ENCODE measurements around the gene IQUB. TPM values are rescaled to one million over a fixed set of nuclear protein-coding genes. Genes with fewer than 3 reads are reported as not detected.

The IQUB gene
- 0.36 to 1.2 TPM (median 0.37 TPM) in 3 replicates for total RNA-seq
- long read RNA-seq, result 0 reads

DNA sequence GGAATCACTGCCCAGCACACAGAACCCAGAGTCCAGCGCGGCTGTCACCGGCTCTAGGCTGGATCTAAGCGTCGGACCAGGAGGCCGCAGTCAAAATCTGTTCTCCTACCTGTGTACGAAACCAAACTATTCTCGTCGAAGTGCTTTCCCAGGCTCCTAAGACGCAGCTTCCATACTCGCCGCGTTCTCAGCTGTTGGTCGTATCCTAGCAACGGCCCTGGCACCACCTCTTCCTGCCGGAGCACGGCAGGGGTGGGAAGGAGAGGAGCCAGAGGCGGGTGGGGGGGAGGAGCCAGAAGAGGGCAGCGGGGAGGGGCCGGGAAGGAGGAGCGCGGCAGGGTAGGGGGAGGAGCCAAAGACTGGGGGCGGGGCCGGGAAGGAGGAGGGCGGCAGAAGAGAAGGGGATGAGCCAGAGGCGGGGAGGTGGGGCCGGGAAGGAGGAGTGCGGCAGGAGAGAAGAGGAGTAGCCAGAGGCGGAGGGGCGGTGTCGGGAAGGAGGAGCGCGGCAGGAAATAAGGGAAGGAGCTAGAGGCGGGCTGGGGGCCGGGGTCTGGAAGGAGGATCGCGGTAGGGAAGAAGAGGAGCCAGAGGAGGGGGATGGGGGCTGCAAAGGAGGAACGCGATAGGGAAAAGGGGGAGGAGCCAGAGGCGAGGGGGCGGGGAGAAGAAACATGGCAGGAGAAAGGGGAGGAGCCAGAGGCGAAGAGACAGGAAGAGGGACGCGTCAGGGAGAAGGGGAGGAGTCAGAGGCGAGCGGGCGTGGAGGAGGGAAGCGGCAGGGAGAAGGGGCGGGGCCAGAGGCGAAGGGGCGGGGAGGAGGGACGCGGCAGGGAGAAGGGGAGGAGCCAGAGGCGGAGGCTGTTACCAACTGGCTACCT, at the start of gene IQUB:
IQUB (minus strand) TSS at position 213 of the 878 bp plus-strand sequence. CDS start 22,255 bp downstream, outside the sequence.
- TF ChIP-seq, protein P1, sequence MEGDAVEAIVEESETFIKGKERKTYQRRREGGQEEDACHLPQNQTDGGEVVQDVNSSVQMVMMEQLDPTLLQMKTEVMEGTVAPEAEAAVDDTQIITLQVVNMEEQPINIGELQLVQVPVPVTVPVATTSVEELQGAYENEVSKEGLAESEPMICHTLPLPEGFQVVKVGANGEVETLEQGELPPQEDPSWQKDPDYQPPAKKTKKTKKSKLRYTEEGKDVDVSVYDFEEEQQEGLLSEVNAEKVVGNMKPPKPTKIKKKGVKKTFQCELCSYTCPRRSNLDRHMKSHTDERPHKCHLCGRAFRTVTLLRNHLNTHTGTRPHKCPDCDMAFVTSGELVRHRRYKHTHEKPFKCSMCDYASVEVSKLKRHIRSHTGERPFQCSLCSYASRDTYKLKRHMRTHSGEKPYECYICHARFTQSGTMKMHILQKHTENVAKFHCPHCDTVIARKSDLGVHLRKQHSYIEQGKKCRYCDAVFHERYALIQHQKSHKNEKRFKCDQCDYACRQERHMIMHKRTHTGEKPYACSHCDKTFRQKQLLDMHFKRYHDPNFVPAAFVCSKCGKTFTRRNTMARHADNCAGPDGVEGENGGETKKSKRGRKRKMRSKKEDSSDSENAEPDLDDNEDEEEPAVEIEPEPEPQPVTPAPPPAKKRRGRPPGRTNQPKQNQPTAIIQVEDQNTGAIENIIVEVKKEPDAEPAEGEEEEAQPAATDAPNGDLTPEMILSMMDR (IDR thresholded peaks at IDR 0.05), result no peak
- peak within 1 kb of the TSS; percentile 91 for H3K4me3 Mint-ChIP-seq (ENCODE audit: unreplicated experiment)
- peak; percentile 97 for DNase-seq (ENCODE audit: low spot score)

DNA sequence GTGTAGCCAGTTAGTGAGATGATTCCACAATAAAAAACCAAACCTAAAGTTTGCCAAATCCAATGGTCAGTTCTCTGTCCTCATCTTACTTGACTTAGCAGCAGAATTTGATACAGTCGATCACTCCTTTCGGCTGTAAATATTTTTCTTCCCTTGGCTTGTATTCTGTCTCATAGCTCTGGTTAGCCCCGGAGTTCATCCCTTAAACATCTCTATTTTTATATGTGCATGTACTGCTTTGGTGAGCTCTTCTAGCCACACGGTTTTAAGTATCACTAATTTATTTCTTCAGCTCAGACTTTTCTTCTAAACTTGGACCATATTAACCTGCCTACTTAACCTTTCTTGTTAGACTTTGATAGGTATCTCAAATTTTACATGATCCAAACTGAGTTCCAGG, 49.4 kb upstream of the IQUB start:
- Mint-ChIP-seq H3K36me3 (ENCODE audit: low read depth) (no peaks in the 10 kb centered on the region), H3K27me3 (ENCODE audit: low read depth) (peaks cover 32% of the 10 kb centered on the region), H3K9me3 (ENCODE audit: low read depth) (no peaks in the 10 kb centered on the region), H3K27ac (ENCODE audit: unreplicated experiment) (no peak overlapping the region), H3K4me3 (ENCODE audit: unreplicated experiment) (no peak overlapping the region), H3K4me1 (ENCODE audit: low read depth) (peaks cover 3% of the 10 kb centered on the region)
- no peak for DNase-seq (ENCODE audit: low spot score)
- TF ChIP-seq, protein P1 (IDR thresholded peaks at IDR 0.05), result no peak

More for the DNA sequence above, at the start of gene IQUB:
- H3K36me3 Mint-ChIP-seq (ENCODE audit: low read depth), result no peaks in the 10 kb centered on the region
- no peaks in the 10 kb centered on the region for H3K9me3 Mint-ChIP-seq (ENCODE audit: low read depth)
- H3K27ac Mint-ChIP-seq (ENCODE audit: unreplicated experiment), result peak within 1 kb of the TSS; percentile 96
- peaks cover 4% of the 10 kb centered on the region for H3K27me3 Mint-ChIP-seq (ENCODE audit: low read depth)
- peaks cover 24% of the 10 kb centered on the region for H3K4me1 Mint-ChIP-seq (ENCODE audit: low read depth)

DNA sequence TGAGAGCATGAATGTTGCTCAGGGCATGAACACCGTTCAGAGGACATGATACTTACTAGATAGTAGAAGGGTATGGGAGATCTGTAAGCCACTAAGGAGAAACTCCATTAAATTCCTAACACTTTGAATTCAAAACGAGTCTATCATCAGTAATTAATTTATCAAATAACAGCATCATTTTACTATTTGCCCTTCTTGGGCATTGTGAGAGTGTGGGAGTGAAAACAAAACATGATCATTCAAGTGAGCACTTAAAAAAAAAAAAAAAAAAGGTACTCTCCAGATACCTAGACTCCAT, 46.7 kb upstream of the IQUB start:
- Mint-ChIP-seq H3K36me3 (ENCODE audit: low read depth) (no peaks in the 10 kb centered on the region), H3K27me3 (ENCODE audit: low read depth) (peaks cover 21% of the 10 kb centered on the region), H3K27ac (ENCODE audit: unreplicated experiment) (no peak overlapping the region), H3K4me3 (ENCODE audit: unreplicated experiment) (no peak overlapping the region), H3K4me1 (ENCODE audit: low read depth) (peaks cover 3% of the 10 kb centered on the region), H3K9me3 (ENCODE audit: low read depth) (no peaks in the 10 kb centered on the region)
- TF ChIP-seq, protein P1 (IDR thresholded peaks at IDR 0.05), result no peak
- no peak for DNase-seq (ENCODE audit: low spot score)

DNA sequence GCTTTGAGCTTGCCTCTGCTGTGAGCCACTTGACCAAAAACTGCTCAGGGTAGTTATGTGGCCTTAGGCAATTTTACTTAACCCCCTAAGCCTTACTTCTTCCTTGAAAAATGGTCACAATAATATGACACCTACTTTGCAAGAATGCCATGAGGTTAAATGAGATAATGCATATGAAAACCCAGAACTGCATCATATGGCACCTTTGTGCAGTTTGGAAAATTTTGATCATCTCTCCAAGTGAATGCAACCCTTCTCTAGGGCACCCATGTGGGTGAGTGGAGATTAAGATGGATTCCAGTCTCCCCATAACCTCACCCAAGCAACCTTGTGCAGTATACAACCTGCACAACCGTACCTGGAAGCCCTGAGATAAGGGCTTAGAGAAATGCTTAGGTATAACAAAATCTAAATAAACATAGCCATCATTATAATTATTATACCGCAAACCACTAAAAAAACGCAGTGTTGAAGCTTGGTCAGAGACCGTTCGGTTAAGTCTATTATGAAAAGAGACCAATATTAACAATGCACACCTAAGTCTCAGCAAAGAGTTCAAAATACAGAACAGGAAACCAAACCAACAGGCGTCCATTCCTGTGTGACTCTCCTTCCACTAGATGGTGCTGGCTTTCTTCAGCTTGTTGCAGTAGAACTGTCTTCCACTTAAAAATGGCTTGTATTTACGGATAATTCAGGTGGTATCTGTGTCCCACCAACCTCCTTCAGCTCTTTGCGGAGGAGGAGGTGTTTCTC, 46.2 kb upstream of the IQUB start:
- H3K36me3 Mint-ChIP-seq (ENCODE audit: low read depth), result no peaks in the 10 kb centered on the region
- no peaks in the 10 kb centered on the region for H3K9me3 Mint-ChIP-seq (ENCODE audit: low read depth)
- peaks cover 21% of the 10 kb centered on the region for H3K27me3 Mint-ChIP-seq (ENCODE audit: low read depth)
- no peak overlapping the region for H3K4me3 Mint-ChIP-seq (ENCODE audit: unreplicated experiment)
- DNase-seq (ENCODE audit: low spot score), result no peak
- TF ChIP-seq, protein P1 (IDR thresholded peaks at IDR 0.05), result peak; percentile 88
- peaks cover 3% of the 10 kb centered on the region for H3K4me1 Mint-ChIP-seq (ENCODE audit: low read depth)
- H3K27ac Mint-ChIP-seq (ENCODE audit: unreplicated experiment), result no peak overlapping the region

DNA sequence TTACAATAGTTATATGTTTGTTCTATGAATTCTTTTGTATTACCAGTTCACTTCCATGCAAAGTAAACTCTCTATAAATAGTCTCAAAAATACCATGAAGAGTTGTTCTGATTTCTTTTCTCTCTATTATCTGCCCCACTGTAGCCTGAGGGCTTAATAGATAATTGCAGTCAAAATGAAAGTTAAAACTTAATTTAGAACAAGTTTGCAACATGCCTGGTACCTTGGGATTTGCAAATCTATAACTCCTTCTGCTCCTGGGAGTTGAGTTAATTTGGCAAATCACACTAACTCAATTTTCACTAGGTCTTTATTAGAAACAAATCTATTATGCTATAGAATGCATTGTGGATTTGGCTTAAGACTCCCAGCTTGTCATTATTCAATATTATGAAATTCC, 45.0 kb upstream of the IQUB start:
- no peak overlapping the region for H3K4me3 Mint-ChIP-seq (ENCODE audit: unreplicated experiment)
- H3K27me3 Mint-ChIP-seq (ENCODE audit: low read depth), result peaks cover 21% of the 10 kb centered on the region
- no peaks in the 10 kb centered on the region for H3K36me3 Mint-ChIP-seq (ENCODE audit: low read depth)
- peaks cover 3% of the 10 kb centered on the region for H3K4me1 Mint-ChIP-seq (ENCODE audit: low read depth)
- H3K9me3 Mint-ChIP-seq (ENCODE audit: low read depth), result no peaks in the 10 kb centered on the region
- DNase-seq (ENCODE audit: low spot score), result no peak
- TF ChIP-seq, protein P1 (IDR thresholded peaks at IDR 0.05), result no peak
- H3K27ac Mint-ChIP-seq (ENCODE audit: unreplicated experiment), result no peak overlapping the region

Measured in chondrocyte (in vitro differentiated cells).